ENCODE results near the gene ADD2.
"Not testable (repeated sequence)": the region's sequence is repeated elsewhere in the genome, so short reads cannot be mapped to it uniquely, and the experiment has no call there.

Gene ADD2

GRCh38 chr2:70748002-70748784, 19.8 kb downstream of the ADD2 start:
- no peak for DNase-seq (ENCODE audit: low read depth)

- DNase-seq (ENCODE audit: low read depth): no peak
Measured at GRCh38 chr2:70747284-70747683, 20.7 kb downstream of the ADD2 start.

- DNase-seq (ENCODE audit: low read depth): no peak
Measured at GRCh38 chr2:70746094-70746974, 21.7 kb downstream of the ADD2 start.

- no peak for DNase-seq (ENCODE audit: low read depth)
Measured at GRCh38 chr2:70745276-70745825, 22.6 kb downstream of the ADD2 start.

- no peak for DNase-seq (ENCODE audit: low read depth)
Measured at GRCh38 chr2:70744397-70744796, 23.6 kb downstream of the ADD2 start.

GRCh38 chr2:70743677-70744076, 24.3 kb downstream of the ADD2 start:
- DNase-seq (ENCODE audit: low read depth): no peak

GRCh38 chr2:70743068-70743467, 24.9 kb downstream of the ADD2 start:
- DNase-seq (ENCODE audit: low read depth): no peak

- DNase-seq (ENCODE audit: low read depth): not testable (repeated sequence)
Measured at GRCh38 chr2:70739492-70739891, 28.5 kb downstream of the ADD2 start.

- peak; percentile 33 for DNase-seq (ENCODE audit: low read depth)
Measured at GRCh38 chr2:70738159-70738558, 29.8 kb downstream of the ADD2 start.

GRCh38 chr2:70735071-70735470, 32.9 kb downstream of the ADD2 start:
- DNase-seq (ENCODE audit: low read depth): peak; percentile 5

- DNase-seq (ENCODE audit: low read depth): no peak
Measured at GRCh38 chr2:70733646-70734180, 34.3 kb downstream of the ADD2 start.

- no peak for DNase-seq (ENCODE audit: low read depth)
Measured at GRCh38 chr2:70732766-70733645, 35.0 kb downstream of the ADD2 start.

- no peak for DNase-seq (ENCODE audit: low read depth)
Measured at GRCh38 chr2:70730730-70731129, 37.3 kb downstream of the ADD2 start.

GRCh38 chr2:70729647-70730046, 38.4 kb downstream of the ADD2 start:
- DNase-seq (ENCODE audit: low read depth): no peak

GRCh38 chr2:70728128-70728527, 39.9 kb downstream of the ADD2 start:
- peak; percentile 5 for DNase-seq (ENCODE audit: low read depth)

- DNase-seq (ENCODE audit: low read depth): peak; percentile 91
Measured at GRCh38 chr2:70726947-70727725, 40.9 kb downstream of the ADD2 start.

- no peak for DNase-seq (ENCODE audit: low read depth)
Measured at GRCh38 chr2:70725505-70725904, 42.5 kb downstream of the ADD2 start.

GRCh38 chr2:70724366-70724765, 43.6 kb downstream of the ADD2 start:
- DNase-seq (ENCODE audit: low read depth): no peak

GRCh38 chr2:70723286-70723885, 44.6 kb downstream of the ADD2 start:
- DNase-seq (ENCODE audit: low read depth): no peak

- DNase-seq (ENCODE audit: low read depth): no peak
Measured at GRCh38 chr2:70720124-70720523, 47.9 kb downstream of the ADD2 start.
